GM21825 (cell line): ENCODE data around the gene ENO2.
A peak's percentile ranks its signal among the peaks of the same experiment; 100 is the strongest.

Experiments used
- ATAC-seq: cut with Tn5 transposase; IDR thresholded peaks from one replicate; pipeline ENCODE4 v1.9.1; 2021; ENCODE audit warnings: mild to moderate bottlenecking, moderate library complexity; ENCODE audit not compliant: unreplicated experiment

The ENO2 gene

GRCh38 chr12:6946920-6947374 is 32.6 kb downstream of the ENO2 start:
- no peak for ATAC-seq

- no peak for ATAC-seq
Observed at GRCh38 chr12:6947615-6948014, 33.2 kb downstream of the ENO2 start.

- ATAC-seq = no peak
Observed at GRCh38 chr12:6948873-6949594, 34.7 kb downstream of the ENO2 start.

GRCh38 chr12:6950401-6950801 is 36.0 kb downstream of the ENO2 start:
- ATAC-seq = no peak

- ATAC-seq = peak; percentile 21
Observed at GRCh38 chr12:6950811-6951540, 36.6 kb downstream of the ENO2 start, which contains the start of gene PTPN6. TSS of gene PTPN6 (plus strand) at chr12:6951356. CDS start at chr12:6951513, 157 bp downstream.

- no peak for ATAC-seq
Observed at GRCh38 chr12:6951551-6952120, 37.3 kb downstream of the ENO2 start.

- no peak for ATAC-seq
Observed at GRCh38 chr12:6952121-6952862, 37.9 kb downstream of the ENO2 start.

- ATAC-seq = no peak
Observed at GRCh38 chr12:6952863-6953441, 38.6 kb downstream of the ENO2 start.

GRCh38 chr12:6953442-6954315 is 39.3 kb downstream of the ENO2 start:
- peak; percentile 35 for ATAC-seq

GRCh38 chr12:6954316-6955107 is 40.1 kb downstream of the ENO2 start:
- no peak for ATAC-seq

GRCh38 chr12:6955108-6956020 is 41.0 kb downstream of the ENO2 start:
- ATAC-seq = no peak

GRCh38 chr12:6956021-6956727 is 41.8 kb downstream of the ENO2 start:
- no peak for ATAC-seq

- no peak for ATAC-seq
Observed at GRCh38 chr12:6957151-6957701, 42.8 kb downstream of the ENO2 start.

GRCh38 chr12:6957741-6958608 is 43.6 kb downstream of the ENO2 start:
- ATAC-seq = no peak

GRCh38 chr12:6958609-6959057 is 44.3 kb downstream of the ENO2 start:
- ATAC-seq = no peak
